IMR-90 (cell line): ENCODE data around the gene CACNA1D. TPM values are rescaled to one million over a fixed set of nuclear protein-coding genes. Genes with fewer than 3 reads are reported as not detected.

Source experiments
- ATAC-seq: fragments of 200-7000 bp; cut with Tn5 transposase; 2 replicates; pipeline ENCODE4 v1.9.1; 2020; ENCODE audit warnings: low read depth, mild to moderate bottlenecking, moderate library complexity
- BruUV-seq: library from RNA; stranded (reverse); fragments of 400-500 nt; replicated peaks from 2 replicates; lab custom pipeline; 2021; lab: Mats Ljungman, UMichigan
- CTCF ChIA-PET: fragments of 300-600 bp; formaldehyde crosslinking; extraction: SDS; loops from one replicate; lab custom pipeline; 2021; ENCODE audit warnings: antibody characterized with exemption; lab: Yijun Ruan, JAX
- POLR2A ChIA-PET: fragments of 300-600 bp; sonication (Branson Sonifier 250); formaldehyde crosslinking; loops from one replicate; lab custom pipeline; 2022; ENCODE audit warnings: antibody characterized with exemption; ENCODE audit not compliant: unreplicated experiment; lab: Charles Lee
- DNase-seq: peaks from one replicate; pipeline ENCODE4 v3.0.0; 2013
- H2AFZ ChIP-seq: replicated peaks from 2 replicates; pipeline ENCODE3; 2013; ENCODE audit warnings: low read length, mild to moderate bottlenecking; ENCODE audit not compliant: poor library complexity
- H2AK5ac ChIP-seq: 2 replicates; pipeline ENCODE4 v1.6.1; 2013; ENCODE audit warnings: low read depth, low read length, inconsistent platforms
- H2AK9ac ChIP-seq: replicated peaks from 2 replicates; pipeline ENCODE3; 2013; ENCODE audit warnings: mild to moderate bottlenecking, low read depth, low read length, moderate library complexity; ENCODE audit not compliant: poor library complexity
- H2BK120ac ChIP-seq: 2 replicates; pipeline ENCODE4 v1.6.1; 2013; ENCODE audit warnings: low read depth, low read length, inconsistent platforms
- H2BK15ac ChIP-seq: 3 replicates; pipeline ENCODE4 v1.6.1; 2013; ENCODE audit warnings: low read depth, low read length, inconsistent platforms
- H2BK20ac ChIP-seq: 2 replicates; pipeline ENCODE4 v1.6.1; 2013; ENCODE audit warnings: low read depth, mild to moderate bottlenecking, inconsistent platforms, low read length, moderate library complexity
- H2BK5ac ChIP-seq: 2 replicates; pipeline ENCODE4 v1.6.1; 2013; ENCODE audit warnings: mild to moderate bottlenecking, low read depth, low read length, inconsistent platforms; ENCODE audit not compliant: poor library complexity, severe bottlenecking
- H3K14ac ChIP-seq: replicated peaks from 2 replicates; pipeline ENCODE4 v1.6.1; 2013; ENCODE audit warnings: low read depth, low read length, inconsistent platforms
- H3K18ac ChIP-seq: 2 replicates; pipeline ENCODE4 v1.6.1; 2013; ENCODE audit warnings: low read depth, low read length, control low read depth
- H3K23ac ChIP-seq: 2 replicates; pipeline ENCODE4 v1.6.1; 2013; ENCODE audit warnings: low read depth, low read length, inconsistent platforms
- H3K27ac ChIP-seq: 2 replicates; pipeline ENCODE4 v1.5.1; 2013; ENCODE audit warnings: mild to moderate bottlenecking, control low read depth, low read length; ENCODE audit not compliant: insufficient read depth
- H3K27me3 ChIP-seq: 2 replicates; pipeline ENCODE4 v1.6.1; 2013; ENCODE audit warnings: low read length; ENCODE audit not compliant: control insufficient read depth, insufficient read depth
- H3K36me3 ChIP-seq: 2 replicates; pipeline ENCODE4 v1.6.1; 2013; ENCODE audit warnings: low read length, mixed read lengths; ENCODE audit not compliant: control insufficient read depth, insufficient read depth
- H3K4ac ChIP-seq: 2 replicates; pipeline ENCODE4 v1.6.1; 2013; ENCODE audit warnings: low read depth, low read length, inconsistent platforms
- H3K4me1 ChIP-seq: 2 replicates; pipeline ENCODE4 v1.6.1; 2013; ENCODE audit warnings: low read length, mixed read lengths; ENCODE audit not compliant: control insufficient read depth, insufficient read depth
- H3K4me2 ChIP-seq: 2 replicates; pipeline ENCODE4 v1.6.1; 2013; ENCODE audit warnings: low read depth, mild to moderate bottlenecking, control low read depth, low read length, moderate library complexity
- H3K4me3 ChIP-seq: 2 replicates; pipeline ENCODE4 v1.5.1; 2013; ENCODE audit warnings: low read depth, mild to moderate bottlenecking, control low read depth, low read length, moderate library complexity; ENCODE audit not compliant: insufficient read depth
- H3K56ac ChIP-seq: 2 replicates; pipeline ENCODE4 v1.6.1; 2013; ENCODE audit warnings: low read length, inconsistent platforms; ENCODE audit not compliant: insufficient read depth; ENCODE audit errors: extremely low read depth
- H3K79me1 ChIP-seq, 2 experiments: 2 replicates each; pipeline ENCODE4 v1.6.1; 2013; ENCODE audit warnings: low read length in 2 of 2, inconsistent platforms in 1 of 2, low read depth in 1 of 2
- H3K9ac ChIP-seq: 2 replicates; pipeline ENCODE4 v1.6.1; 2013; ENCODE audit warnings: low read depth, low read length, control low read depth
- H3K9me1 ChIP-seq: 2 replicates; pipeline ENCODE4 v1.6.1; 2013; ENCODE audit warnings: low read length, inconsistent platforms; ENCODE audit not compliant: insufficient read depth
- H3K9me3 ChIP-seq: 2 replicates; pipeline ENCODE4 v1.6.1; 2013; ENCODE audit warnings: low read length; ENCODE audit not compliant: control insufficient read depth, insufficient read depth
- H4K20me1 ChIP-seq: 2 replicates; pipeline ENCODE4 v1.6.1; 2013; ENCODE audit warnings: low read length, inconsistent platforms; ENCODE audit not compliant: insufficient read depth
- H4K5ac ChIP-seq: 2 replicates; pipeline ENCODE4 v1.6.1; 2013; ENCODE audit warnings: mild to moderate bottlenecking, low read depth, low read length, control low read depth
- H4K8ac ChIP-seq, 2 experiments: 2 replicates each; pipeline ENCODE4 v1.6.1; 2013; ENCODE audit warnings: low read depth in 2 of 2, low read length in 2 of 2, control low read depth in 1 of 2, inconsistent platforms in 1 of 2
- H4K91ac ChIP-seq: 2 replicates; pipeline ENCODE4 v1.6.1; 2013; ENCODE audit warnings: low read depth, low read length, inconsistent platforms; ENCODE audit not compliant: insufficient read depth
- BHLHE40 ChIP-seq: fragments of 150-350 bp; IDR thresholded peaks from 2 replicates; pipeline ENCODE4 v1.6.1; 2016; ENCODE audit warnings: mild to moderate bottlenecking, low read depth, low read length
- CEBPB ChIP-seq: IDR thresholded peaks from 2 replicates; pipeline ENCODE4 v1.6.1; 2012; ENCODE audit warnings: low read depth, low read length, improper control_type of control experiment
- CHD1 ChIP-seq: IDR thresholded peaks from 2 replicates; pipeline ENCODE4 v1.6.1; 2012; ENCODE audit warnings: low read depth, low read length, improper control_type of control experiment
- FOS ChIP-seq: fragments of 150-350 bp; IDR thresholded peaks from 2 replicates; pipeline ENCODE4 v1.6.1; 2016; ENCODE audit warnings: low read depth, low read length
- MAFK ChIP-seq: IDR thresholded peaks from 2 replicates; pipeline ENCODE4 v1.6.1; 2012; ENCODE audit warnings: low read depth, low read length, improper control_type of control experiment
- MAZ ChIP-seq: IDR thresholded peaks from 2 replicates; pipeline ENCODE4 v1.6.1; 2012; ENCODE audit warnings: low read depth, mild to moderate bottlenecking, low read length, improper control_type of control experiment, moderate library complexity, borderline replicate concordance
- MXI1 ChIP-seq: IDR thresholded peaks from 2 replicates; pipeline ENCODE4 v1.6.1; 2012; ENCODE audit warnings: low read depth, mild to moderate bottlenecking, low read length, moderate library complexity, borderline replicate concordance
- NFE2L2 ChIP-seq: fragments of 150-350 bp; IDR thresholded peaks from 2 replicates; pipeline ENCODE4 v1.6.1; 2016; ENCODE audit warnings: low read depth, mild to moderate bottlenecking, low read length
- POLR2A ChIP-seq: IDR thresholded peaks from 2 replicates; pipeline ENCODE4 v1.6.1; 2012; ENCODE audit warnings: mild to moderate bottlenecking, low read depth, low read length
- RAD21 ChIP-seq: IDR thresholded peaks from 2 replicates; pipeline ENCODE4 v1.6.1; 2012; ENCODE audit warnings: low read length, improper control_type of control experiment
- RCOR1 ChIP-seq: IDR thresholded peaks from 2 replicates; pipeline ENCODE4 v1.6.1; 2012; ENCODE audit warnings: mild to moderate bottlenecking, low read length, improper control_type of control experiment; ENCODE audit not compliant: insufficient replicate concordance
- RFX5 ChIP-seq: IDR thresholded peaks from 2 replicates; pipeline ENCODE4 v1.8.0; 2012; ENCODE audit warnings: low read depth, mild to moderate bottlenecking, low read length, moderate library complexity
- SMC3 ChIP-seq: fragments of 150-350 bp; IDR thresholded peaks from 2 replicates; pipeline ENCODE4 v1.6.1; 2016; ENCODE audit warnings: low read depth, mild to moderate bottlenecking, antibody characterized with exemption, low read length, moderate library complexity
- WGBS, 2 experiments: methylation state at CpG; one replicate each; pipeline versions ENCODE4 v1.1.5 to v1.1.7; 2013; ENCODE audit warnings: missing lambda C conversion rate in 2 of 2; ENCODE audit not compliant: insufficient read length in 1 of 2; ENCODE audit errors: extremely low coverage in 2 of 2; 5-methylcytosine and 5-hydroxymethylcytosine counted together
- dilution Hi-C: fragments of 300-500 bp; cut with HindIII; formaldehyde crosslinking; loops from one replicate; pipeline ENCODE4 v1.14.3; 2018; ENCODE audit warnings: low sequenced_read_pairs; ENCODE audit not compliant: unreplicated experiment
- in situ Hi-C: fragments of 300-500 bp; cut with MboI; formaldehyde crosslinking; loops from 3 replicates; pipeline ENCODE4 v1.14.3; 2019; ENCODE audit warnings: low sequenced_read_pairs, inconsistent platforms, mixed read lengths
- intact Hi-C: fragments of 100-400 bp; cut with micrococcal nuclease; formaldehyde crosslinking; loops from 2 replicates; pipeline ENCODE4 v1.10.0; 2022
- polyA plus RNA-seq, 3 experiments: library from polyadenylated mRNA; depleted of rRNA; stranded (reverse); fragments of >200 nt; gene quantifications; 2 replicates each; pipeline ENCODE4 v1.2.3, GENCODE V29; 2012; ENCODE audit warnings: low replicate concordance in 1 of 3
- total RNA-seq: library from RNA; depleted of rRNA; stranded (reverse); fragments of >200 nt; gene quantifications from 2 replicates; pipeline ENCODE4 v1.2.3, GENCODE V29; 2012
- TF ChIP-seq, protein P1 (sequence below): fragments of 150-350 bp; IDR thresholded peaks from 2 replicates; pipeline ENCODE4 v1.6.1; 2016; ENCODE audit warnings: low read depth, mild to moderate bottlenecking, low read length, moderate library complexity, borderline replicate concordance
- TF ChIP-seq, protein P2 (sequence below): conservative IDR thresholded peaks from 2 replicates; pipeline ENCODE4 v1.5.1; 2012; ENCODE audit warnings: mild to moderate bottlenecking, low read depth, low read length, improper control_type of control experiment
- TF ChIP-seq, protein P3 (sequence below): fragments of 150-350 bp; IDR thresholded peaks from 2 replicates; pipeline ENCODE4 v1.6.1; 2017; ENCODE audit warnings: mild to moderate bottlenecking, antibody characterized with exemption, low read length, low read depth

The CACNA1D gene
- total and polyA plus RNA-seq, 2 of the 4 experiments (the other 2 are of a cell fraction), result 0.07 TPM; not detected in 1

DNA sequence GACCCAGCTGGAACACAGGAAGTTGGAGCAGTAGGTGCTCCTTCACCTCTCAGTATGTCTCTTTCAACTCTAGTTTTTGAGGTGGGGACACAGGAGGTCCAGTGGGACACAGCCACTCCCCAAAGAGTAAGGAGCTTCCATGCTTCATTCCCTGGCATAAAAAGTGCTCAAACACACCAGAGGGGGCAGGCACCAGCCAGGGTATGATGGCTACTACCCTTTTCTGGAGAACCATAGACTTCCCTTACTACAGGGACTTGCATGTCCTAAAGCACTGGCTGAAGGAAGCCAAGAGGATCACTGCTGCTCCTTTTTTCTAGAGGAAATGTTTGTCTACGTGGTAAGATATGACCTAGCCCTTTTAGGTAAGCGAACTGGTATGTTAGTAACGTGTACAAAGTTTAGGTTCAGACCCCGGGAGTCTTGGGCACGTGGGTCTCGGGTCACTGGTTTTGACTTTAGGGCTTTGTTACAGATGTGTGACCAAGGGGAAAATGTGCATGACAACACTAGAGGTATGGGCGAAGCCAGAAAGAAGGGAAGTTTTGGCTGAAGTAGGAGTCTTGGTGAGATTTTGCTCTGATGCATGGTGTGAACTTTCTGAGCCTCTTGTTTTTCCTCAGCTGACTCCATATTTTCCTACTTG lies 363.8 kb downstream of the CACNA1D start:
- ChIA-PET CTCF (no interaction called here), POLR2A (no interaction called here)
- H2AK5ac ChIP-seq, result no peak overlapping the region
- H2BK20ac ChIP-seq, result no peak overlapping the region
- H3K56ac ChIP-seq, result no peak overlapping the region
- H3K27me3 ChIP-seq, result no peaks in the 10 kb centered on the region
- H2AFZ ChIP-seq, result no peak overlapping the region
- H3K9me3 ChIP-seq, result no peaks in the 10 kb centered on the region
- in situ Hi-C loops, result no loop called here
- no peaks in the 10 kb centered on the region for H3K4me1 ChIP-seq
- intact Hi-C loops, result no loop called here
- H3K14ac ChIP-seq, result no peak overlapping the region
- no peak overlapping the region for H2BK120ac ChIP-seq
- 92% methylated on average over 2 of the region's 7 CpGs; no CpG with 5 or more reads in 1 of the 2 experiments for WGBS, 2 experiments
- no peak overlapping the region for H3K27ac ChIP-seq
- peaks cover 10% of the 10 kb centered on the region; the same call in 1 of the 2 replicates for H3K36me3 ChIP-seq
- H2BK15ac ChIP-seq, result no peak overlapping the region
- H3K9ac ChIP-seq, result no peak overlapping the region
- H3K4me3 ChIP-seq, result no peak overlapping the region
- BruUV-seq, result no TSS peak
- no peaks in the 10 kb centered on the region for H4K20me1 ChIP-seq
- dilution Hi-C loops, result no loop called here
- no peak overlapping the region for H3K4ac ChIP-seq
- ATAC-seq (no peak), DNase-seq (no peak)
- H4K91ac ChIP-seq, result no peak overlapping the region
- TF ChIP-seq BHLHE40 (no peak), RAD21 (no peak), MXI1 (no peak), MAFK (no peak), CHD1 (no peak), POLR2A (no peak), MAZ (no peak), SMC3 (no peak), FOS (no peak), RCOR1 (no peak), CEBPB (no peak), RFX5 (no peak), NFE2L2 (no peak)
- TF ChIP-seq, protein P1, sequence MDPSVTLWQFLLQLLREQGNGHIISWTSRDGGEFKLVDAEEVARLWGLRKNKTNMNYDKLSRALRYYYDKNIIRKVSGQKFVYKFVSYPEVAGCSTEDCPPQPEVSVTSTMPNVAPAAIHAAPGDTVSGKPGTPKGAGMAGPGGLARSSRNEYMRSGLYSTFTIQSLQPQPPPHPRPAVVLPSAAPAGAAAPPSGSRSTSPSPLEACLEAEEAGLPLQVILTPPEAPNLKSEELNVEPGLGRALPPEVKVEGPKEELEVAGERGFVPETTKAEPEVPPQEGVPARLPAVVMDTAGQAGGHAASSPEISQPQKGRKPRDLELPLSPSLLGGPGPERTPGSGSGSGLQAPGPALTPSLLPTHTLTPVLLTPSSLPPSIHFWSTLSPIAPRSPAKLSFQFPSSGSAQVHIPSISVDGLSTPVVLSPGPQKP, result no peak
- TF ChIP-seq, protein P2, sequence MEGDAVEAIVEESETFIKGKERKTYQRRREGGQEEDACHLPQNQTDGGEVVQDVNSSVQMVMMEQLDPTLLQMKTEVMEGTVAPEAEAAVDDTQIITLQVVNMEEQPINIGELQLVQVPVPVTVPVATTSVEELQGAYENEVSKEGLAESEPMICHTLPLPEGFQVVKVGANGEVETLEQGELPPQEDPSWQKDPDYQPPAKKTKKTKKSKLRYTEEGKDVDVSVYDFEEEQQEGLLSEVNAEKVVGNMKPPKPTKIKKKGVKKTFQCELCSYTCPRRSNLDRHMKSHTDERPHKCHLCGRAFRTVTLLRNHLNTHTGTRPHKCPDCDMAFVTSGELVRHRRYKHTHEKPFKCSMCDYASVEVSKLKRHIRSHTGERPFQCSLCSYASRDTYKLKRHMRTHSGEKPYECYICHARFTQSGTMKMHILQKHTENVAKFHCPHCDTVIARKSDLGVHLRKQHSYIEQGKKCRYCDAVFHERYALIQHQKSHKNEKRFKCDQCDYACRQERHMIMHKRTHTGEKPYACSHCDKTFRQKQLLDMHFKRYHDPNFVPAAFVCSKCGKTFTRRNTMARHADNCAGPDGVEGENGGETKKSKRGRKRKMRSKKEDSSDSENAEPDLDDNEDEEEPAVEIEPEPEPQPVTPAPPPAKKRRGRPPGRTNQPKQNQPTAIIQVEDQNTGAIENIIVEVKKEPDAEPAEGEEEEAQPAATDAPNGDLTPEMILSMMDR, result no peak
- TF ChIP-seq, protein P3, sequence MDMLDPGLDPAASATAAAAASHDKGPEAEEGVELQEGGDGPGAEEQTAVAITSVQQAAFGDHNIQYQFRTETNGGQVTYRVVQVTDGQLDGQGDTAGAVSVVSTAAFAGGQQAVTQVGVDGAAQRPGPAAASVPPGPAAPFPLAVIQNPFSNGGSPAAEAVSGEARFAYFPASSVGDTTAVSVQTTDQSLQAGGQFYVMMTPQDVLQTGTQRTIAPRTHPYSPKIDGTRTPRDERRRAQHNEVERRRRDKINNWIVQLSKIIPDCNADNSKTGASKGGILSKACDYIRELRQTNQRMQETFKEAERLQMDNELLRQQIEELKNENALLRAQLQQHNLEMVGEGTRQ, result no peak
- no peaks in the 10 kb centered on the region for H3K79me1 ChIP-seq
- H2BK5ac ChIP-seq, result no peak overlapping the region
- no peaks in the 10 kb centered on the region for H3K9me1 ChIP-seq
- no peak overlapping the region for H3K18ac ChIP-seq
- no peak overlapping the region for H3K23ac ChIP-seq
- H2AK9ac ChIP-seq, result no peak overlapping the region
- H4K8ac ChIP-seq, result no peak overlapping the region
- no peak overlapping the region for H3K4me2 ChIP-seq
- no peak overlapping the region for H4K5ac ChIP-seq
